ENCODE results near the gene MPZL3.

The MPZL3 gene

GRCh38 chr11:118251858-118252652 is at the start of gene MPZL3:
Gene MPZL3 (minus strand): TSS chr11:118252365. CDS start chr11:118252294, 71 bp downstream.
- DNase-seq: peak; percentile 95

GRCh38 chr11:118301600-118302195 is 49.5 kb upstream of the MPZL3 start:
- DNase-seq: no peak

GRCh38 chr11:118295815-118296454 is 43.8 kb upstream of the MPZL3 start:
- peak; percentile 74 for DNase-seq

- DNase-seq: no peak
Observed at GRCh38 chr11:118295199-118295598, 43.0 kb upstream of the MPZL3 start.

- no peak for DNase-seq
Observed at GRCh38 chr11:118294053-118294452, 41.9 kb upstream of the MPZL3 start.

- DNase-seq: no peak
Observed at GRCh38 chr11:118291477-118292135, 39.4 kb upstream of the MPZL3 start.

GRCh38 chr11:118290923-118291322 is 38.8 kb upstream of the MPZL3 start:
- peak; percentile 73 for DNase-seq

- DNase-seq: no peak
Observed at GRCh38 chr11:118289401-118289800, 37.2 kb upstream of the MPZL3 start.

- no peak for DNase-seq
Observed at GRCh38 chr11:118287006-118287405, 34.8 kb upstream of the MPZL3 start.

- DNase-seq: no peak
Observed at GRCh38 chr11:118286545-118286944, 34.4 kb upstream of the MPZL3 start.

GRCh38 chr11:118283756-118284350 is 31.7 kb upstream of the MPZL3 start:
- DNase-seq: no peak

GRCh38 chr11:118283037-118283636 is 31.0 kb upstream of the MPZL3 start:
- no peak for DNase-seq

GRCh38 chr11:118282606-118283005 is 30.4 kb upstream of the MPZL3 start:
- DNase-seq: no peak

GRCh38 chr11:118281284-118281683 is 29.1 kb upstream of the MPZL3 start:
- peak; percentile 40 for DNase-seq

- no peak for DNase-seq
Observed at GRCh38 chr11:118277312-118277711, 25.1 kb upstream of the MPZL3 start.

GRCh38 chr11:118276422-118276821 is 24.3 kb upstream of the MPZL3 start:
- no peak for DNase-seq

- DNase-seq: no peak
Observed at GRCh38 chr11:118275176-118275575, 23.0 kb upstream of the MPZL3 start.

- no peak for DNase-seq
Observed at GRCh38 chr11:118274186-118274585, 22.0 kb upstream of the MPZL3 start.

- no peak for DNase-seq
Observed at GRCh38 chr11:118272001-118272400, 19.8 kb upstream of the MPZL3 start.

GRCh38 chr11:118267486-118267885 is 15.3 kb upstream of the MPZL3 start:
- no peak for DNase-seq

- no peak for DNase-seq
Observed at GRCh38 chr11:118265954-118266353, 13.8 kb upstream of the MPZL3 start.

Measured in CD4-positive, alpha-beta T cell treated with Interleukin-10 for 1 hour (primary cell).